ENCODE measurements around the gene DCLK2.
"Not testable (repeated sequence)": the region's sequence is repeated elsewhere in the genome, so short reads cannot be mapped to it uniquely, and the experiment has no call there.

The DCLK2 gene

GRCh38 chr4:150181536-150181935, 103.3 kb downstream of the DCLK2 start:
- Histone ChIP-seq H3K27ac (ENCODE audit: low read length) (no peak overlapping the region), H3K27me3 (ENCODE audit: low read depth, low read length) (no peaks in the 10 kb centered on the region), H3K4me3 (ENCODE audit: low read depth in 1 of 2, low read length in 2 of 2) (no peak overlapping the region), H3K4me1 (ENCODE audit: control insufficient read depth in 1 of 2, insufficient read depth in 2 of 2, low read length in 2 of 2) (peaks cover 0 to 13% of the 10 kb centered on the region in 2 donors), H3K36me3 (ENCODE audit: control insufficient read depth in 1 of 2, insufficient read depth in 2 of 2, low read length in 2 of 2) (no peaks in the 10 kb centered on the region), H3K9me3 (ENCODE audit: control insufficient read depth in 1 of 2, low read length in 2 of 2) (no peaks in the 10 kb centered on the region)

GRCh38 chr4:150182794-150183193, 104.5 kb downstream of the DCLK2 start:
- Histone ChIP-seq H3K27me3 (ENCODE audit: low read depth, low read length) (no peaks in the 10 kb centered on the region), H3K9me3 (ENCODE audit: control insufficient read depth in 1 of 2, low read length in 2 of 2) (no peaks in the 10 kb centered on the region), H3K4me3 (ENCODE audit: low read depth in 1 of 2, low read length in 2 of 2) (no peak overlapping the region), H3K27ac (ENCODE audit: low read length) (no peak overlapping the region), H3K36me3 (ENCODE audit: control insufficient read depth in 1 of 2, insufficient read depth in 2 of 2, low read length in 2 of 2) (no peaks in the 10 kb centered on the region), H3K4me1 (ENCODE audit: control insufficient read depth in 1 of 2, insufficient read depth in 2 of 2, low read length in 2 of 2) (peaks cover 0 to 5% of the 10 kb centered on the region in 2 donors)

GRCh38 chr4:150185033-150185432, 106.8 kb downstream of the DCLK2 start:
- H3K36me3 ChIP-seq (ENCODE audit: control insufficient read depth in 1 of 2, insufficient read depth in 2 of 2, low read length in 2 of 2); H3K27me3 ChIP-seq (ENCODE audit: low read depth, low read length): not testable (repeated sequence)

GRCh38 chr4:150192986-150193385, 114.7 kb downstream of the DCLK2 start:
- Histone ChIP-seq H3K4me1 (ENCODE audit: control insufficient read depth in 1 of 2, insufficient read depth in 2 of 2, low read length in 2 of 2) (no peaks in the 10 kb centered on the region), H3K27me3 (ENCODE audit: low read depth, low read length) (no peaks in the 10 kb centered on the region), H3K36me3 (ENCODE audit: control insufficient read depth in 1 of 2, insufficient read depth in 2 of 2, low read length in 2 of 2) (no peaks in the 10 kb centered on the region), H3K4me3 (ENCODE audit: low read depth in 1 of 2, low read length in 2 of 2) (no peak overlapping the region), H3K9me3 (ENCODE audit: control insufficient read depth in 1 of 2, low read length in 2 of 2) (no peaks in the 10 kb centered on the region), H3K27ac (ENCODE audit: low read length) (no peak overlapping the region)

More at GRCh38 chr4:150185033-150185432, 106.8 kb downstream of the DCLK2 start:
- H3K9me3 ChIP-seq (ENCODE audit: control insufficient read depth in 1 of 2, low read length in 2 of 2); H3K4me3 ChIP-seq (ENCODE audit: low read depth in 1 of 2, low read length in 2 of 2); H3K4me1 ChIP-seq (ENCODE audit: control insufficient read depth in 1 of 2, insufficient read depth in 2 of 2, low read length in 2 of 2); H3K27ac ChIP-seq (ENCODE audit: low read length): not testable (repeated sequence)

- not testable (repeated sequence) for H3K36me3 ChIP-seq (ENCODE audit: control insufficient read depth in 1 of 2, insufficient read depth in 2 of 2, low read length in 2 of 2); H3K4me1 ChIP-seq (ENCODE audit: control insufficient read depth in 1 of 2, insufficient read depth in 2 of 2, low read length in 2 of 2); H3K9me3 ChIP-seq (ENCODE audit: control insufficient read depth in 1 of 2, low read length in 2 of 2); H3K27me3 ChIP-seq (ENCODE audit: low read depth, low read length); H3K4me3 ChIP-seq (ENCODE audit: low read depth in 1 of 2, low read length in 2 of 2); H3K27ac ChIP-seq (ENCODE audit: low read length)
These were observed 119.0 kb downstream of the DCLK2 start for GRCh38 chr4:150197256-150197655.

- Histone ChIP-seq H3K4me3 (ENCODE audit: low read depth in 1 of 2, low read length in 2 of 2) (no peak overlapping the region), H3K27ac (ENCODE audit: low read length) (no peak overlapping the region), H3K27me3 (ENCODE audit: low read depth, low read length) (no peaks in the 10 kb centered on the region), H3K36me3 (ENCODE audit: control insufficient read depth in 1 of 2, insufficient read depth in 2 of 2, low read length in 2 of 2) (peaks cover 0 to 7% of the 10 kb centered on the region in 2 donors), H3K4me1 (ENCODE audit: control insufficient read depth in 1 of 2, insufficient read depth in 2 of 2, low read length in 2 of 2) (no peaks in the 10 kb centered on the region), H3K9me3 (ENCODE audit: control insufficient read depth in 1 of 2, low read length in 2 of 2) (no peaks in the 10 kb centered on the region)
These were observed 120.8 kb downstream of the DCLK2 start for GRCh38 chr4:150199056-150199455.

- Histone ChIP-seq H3K36me3 (ENCODE audit: control insufficient read depth in 1 of 2, insufficient read depth in 2 of 2, low read length in 2 of 2) (no peaks in the 10 kb centered on the region), H3K9me3 (ENCODE audit: control insufficient read depth in 1 of 2, low read length in 2 of 2) (no peaks in the 10 kb centered on the region), H3K4me3 (ENCODE audit: low read depth in 1 of 2, low read length in 2 of 2) (no peak overlapping the region), H3K27me3 (ENCODE audit: low read depth, low read length) (no peaks in the 10 kb centered on the region), H3K27ac (ENCODE audit: low read length) (no peak overlapping the region), H3K4me1 (ENCODE audit: control insufficient read depth in 1 of 2, insufficient read depth in 2 of 2, low read length in 2 of 2) (no peaks in the 10 kb centered on the region)
These were observed 126.8 kb downstream of the DCLK2 start for GRCh38 chr4:150205016-150205415.

- H3K27me3 ChIP-seq (ENCODE audit: low read depth, low read length): no peaks in the 10 kb centered on the region
- H3K9me3 ChIP-seq (ENCODE audit: control insufficient read depth in 1 of 2, low read length in 2 of 2): no peaks in the 10 kb centered on the region
- H3K27ac ChIP-seq (ENCODE audit: low read length): no peak overlapping the region
- H3K36me3 ChIP-seq (ENCODE audit: control insufficient read depth in 1 of 2, insufficient read depth in 2 of 2, low read length in 2 of 2): no peaks in the 10 kb centered on the region
- H3K4me1 ChIP-seq (ENCODE audit: control insufficient read depth in 1 of 2, insufficient read depth in 2 of 2, low read length in 2 of 2): no peaks in the 10 kb centered on the region
- no peak overlapping the region for H3K4me3 ChIP-seq (ENCODE audit: low read depth in 1 of 2, low read length in 2 of 2)
These were observed 128.0 kb downstream of the DCLK2 start for GRCh38 chr4:150206265-150206664.

- Histone ChIP-seq H3K27ac (ENCODE audit: low read length) (no peak overlapping the region), H3K9me3 (ENCODE audit: control insufficient read depth in 1 of 2, low read length in 2 of 2) (no peaks in the 10 kb centered on the region), H3K27me3 (ENCODE audit: low read depth, low read length) (no peaks in the 10 kb centered on the region), H3K4me1 (ENCODE audit: control insufficient read depth in 1 of 2, insufficient read depth in 2 of 2, low read length in 2 of 2) (no peaks in the 10 kb centered on the region), H3K36me3 (ENCODE audit: control insufficient read depth in 1 of 2, insufficient read depth in 2 of 2, low read length in 2 of 2) (no peaks in the 10 kb centered on the region), H3K4me3 (ENCODE audit: low read depth in 1 of 2, low read length in 2 of 2) (no peak overlapping the region)
These were observed 128.7 kb downstream of the DCLK2 start for GRCh38 chr4:150206954-150207353.

GRCh38 chr4:150207871-150208270, 129.6 kb downstream of the DCLK2 start:
- no peaks in the 10 kb centered on the region for H3K36me3 ChIP-seq (ENCODE audit: control insufficient read depth in 1 of 2, insufficient read depth in 2 of 2, low read length in 2 of 2)

GRCh38 chr4:150209140-150209829, 131.0 kb downstream of the DCLK2 start:
- Histone ChIP-seq H3K9me3 (ENCODE audit: control insufficient read depth in 1 of 2, low read length in 2 of 2) (no peaks in the 10 kb centered on the region), H3K4me1 (ENCODE audit: control insufficient read depth in 1 of 2, insufficient read depth in 2 of 2, low read length in 2 of 2) (no peaks in the 10 kb centered on the region), H3K4me3 (ENCODE audit: low read depth in 1 of 2, low read length in 2 of 2) (no peak overlapping the region), H3K36me3 (ENCODE audit: control insufficient read depth in 1 of 2, insufficient read depth in 2 of 2, low read length in 2 of 2) (no peaks in the 10 kb centered on the region), H3K27ac (ENCODE audit: low read length) (no peak overlapping the region), H3K27me3 (ENCODE audit: low read depth, low read length) (no peaks in the 10 kb centered on the region)

More at GRCh38 chr4:150207871-150208270, 129.6 kb downstream of the DCLK2 start:
- no peaks in the 10 kb centered on the region for H3K27me3 ChIP-seq (ENCODE audit: low read depth, low read length)
- no peaks in the 10 kb centered on the region for H3K4me1 ChIP-seq (ENCODE audit: control insufficient read depth in 1 of 2, insufficient read depth in 2 of 2, low read length in 2 of 2)
- no peak overlapping the region for H3K4me3 ChIP-seq (ENCODE audit: low read depth in 1 of 2, low read length in 2 of 2)
- H3K9me3 ChIP-seq (ENCODE audit: control insufficient read depth in 1 of 2, low read length in 2 of 2): no peaks in the 10 kb centered on the region
- no peak overlapping the region for H3K27ac ChIP-seq (ENCODE audit: low read length)

GRCh38 chr4:150211016-150211415, 132.8 kb downstream of the DCLK2 start:
- Histone ChIP-seq H3K4me1 (ENCODE audit: control insufficient read depth in 1 of 2, insufficient read depth in 2 of 2, low read length in 2 of 2) (no peaks in the 10 kb centered on the region), H3K4me3 (ENCODE audit: low read depth in 1 of 2, low read length in 2 of 2) (no peak overlapping the region), H3K27ac (ENCODE audit: low read length) (no peak overlapping the region), H3K36me3 (ENCODE audit: control insufficient read depth in 1 of 2, insufficient read depth in 2 of 2, low read length in 2 of 2) (no peaks in the 10 kb centered on the region), H3K27me3 (ENCODE audit: low read depth, low read length) (no peaks in the 10 kb centered on the region), H3K9me3 (ENCODE audit: control insufficient read depth in 1 of 2, low read length in 2 of 2) (no peaks in the 10 kb centered on the region)
